ENCODE data around the gene EEPD1.
"Not testable (repeated sequence)": the region's sequence is repeated elsewhere in the genome, so short reads cannot be mapped to it uniquely, and the experiment has no call there.

The EEPD1 gene

DNA sequence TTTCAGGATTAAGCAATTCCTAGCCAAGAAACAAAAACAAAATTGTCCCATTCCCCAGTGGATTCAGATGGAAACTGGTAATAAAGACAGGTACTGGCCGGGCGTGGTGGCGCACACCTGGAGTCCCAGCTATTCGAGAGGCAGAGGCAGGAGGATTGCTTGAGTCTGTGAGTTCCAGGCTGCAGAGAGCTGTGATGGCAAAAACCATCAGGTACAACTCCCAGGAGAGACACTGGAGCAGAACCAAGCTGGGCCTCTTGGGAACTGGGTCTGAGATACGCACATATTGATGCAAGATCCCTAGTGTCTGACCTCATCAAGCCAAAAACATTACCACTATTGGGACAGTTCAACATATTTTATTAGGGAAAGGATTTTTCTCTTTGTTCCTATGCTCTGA lies 152.6 kb downstream of the EEPD1 start:
- no peak for DNase-seq

DNA sequence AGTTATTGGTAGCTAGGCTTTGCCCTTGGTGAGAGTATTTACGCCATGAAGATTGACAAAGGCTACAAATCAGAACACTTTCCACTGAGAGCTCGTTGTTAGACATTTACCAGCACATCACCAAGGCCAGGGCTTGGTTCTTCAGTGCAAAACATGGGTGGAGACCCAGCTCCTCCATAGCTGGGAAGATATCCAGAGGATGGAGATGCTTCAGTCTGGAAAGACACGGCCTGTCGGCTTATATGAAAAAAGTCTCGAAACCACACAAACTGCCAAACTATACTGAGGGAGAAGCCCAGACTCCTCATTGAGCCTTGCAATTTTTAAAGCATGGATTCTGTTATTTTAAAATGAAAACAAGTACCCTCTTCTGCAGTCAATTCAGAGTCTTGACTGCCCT lies 153.2 kb downstream of the EEPD1 start:
- no peak for DNase-seq

DNA sequence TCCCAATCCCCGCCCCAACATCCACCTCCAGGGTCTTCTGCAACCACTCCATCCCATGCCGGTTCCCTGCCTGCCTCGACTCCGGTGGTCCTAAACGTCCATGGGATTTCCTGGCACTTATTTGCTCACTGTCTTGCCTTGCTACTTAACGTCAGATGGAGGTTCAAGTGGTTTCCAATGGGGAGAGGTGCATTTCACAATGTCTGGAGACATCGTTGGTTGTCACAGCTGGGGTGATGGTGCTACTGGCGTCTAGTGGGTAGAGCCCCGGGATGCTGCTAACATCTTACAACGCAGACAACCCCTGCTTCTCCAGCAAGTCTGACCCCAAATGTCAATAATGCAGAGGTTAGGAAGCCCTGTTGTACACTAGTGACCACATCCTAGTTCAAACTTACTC lies 153.7 kb downstream of the EEPD1 start:
- no peak for DNase-seq

DNA sequence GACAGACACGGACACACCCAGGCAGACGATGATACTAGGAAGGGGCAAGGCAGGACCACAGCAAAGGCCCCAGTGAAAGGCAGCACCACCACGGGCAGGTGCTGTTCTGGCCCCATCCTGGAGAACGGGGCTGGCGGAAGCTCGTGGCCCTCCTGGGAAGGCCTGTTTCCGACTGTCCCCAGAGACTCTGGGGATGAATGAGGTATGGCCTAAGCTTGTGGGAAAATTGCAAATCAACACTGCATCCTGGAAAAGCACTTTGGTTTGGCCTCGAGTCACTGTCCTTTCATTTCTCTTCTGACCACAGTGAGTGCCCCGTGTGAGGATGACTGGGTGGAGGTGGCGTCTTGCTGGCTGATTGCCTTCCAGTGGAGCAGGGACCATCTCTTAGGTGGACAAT lies 155.0 kb downstream of the EEPD1 start:
- no peak for DNase-seq

DNA sequence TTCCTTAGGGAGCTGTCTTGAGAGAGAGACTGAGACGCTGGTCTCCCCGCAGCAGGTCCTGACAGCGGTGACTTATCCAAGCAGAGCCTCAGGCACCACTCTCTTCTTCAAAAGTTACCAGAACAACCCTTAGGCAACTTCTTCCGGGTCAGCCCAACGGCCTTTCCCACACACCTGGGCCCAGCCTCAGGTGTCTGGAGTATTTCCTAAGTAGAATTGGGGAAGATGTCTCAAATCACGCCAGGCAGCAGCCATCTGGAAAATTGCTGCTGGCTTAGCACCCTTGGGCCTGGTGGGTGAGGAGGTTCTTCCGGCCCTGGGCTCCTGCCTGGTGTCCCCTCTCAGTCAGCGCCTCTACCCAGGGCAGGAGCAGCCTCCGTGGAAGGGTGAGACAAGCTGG lies 156.2 kb downstream of the EEPD1 start:
- DNase-seq: no peak

DNA sequence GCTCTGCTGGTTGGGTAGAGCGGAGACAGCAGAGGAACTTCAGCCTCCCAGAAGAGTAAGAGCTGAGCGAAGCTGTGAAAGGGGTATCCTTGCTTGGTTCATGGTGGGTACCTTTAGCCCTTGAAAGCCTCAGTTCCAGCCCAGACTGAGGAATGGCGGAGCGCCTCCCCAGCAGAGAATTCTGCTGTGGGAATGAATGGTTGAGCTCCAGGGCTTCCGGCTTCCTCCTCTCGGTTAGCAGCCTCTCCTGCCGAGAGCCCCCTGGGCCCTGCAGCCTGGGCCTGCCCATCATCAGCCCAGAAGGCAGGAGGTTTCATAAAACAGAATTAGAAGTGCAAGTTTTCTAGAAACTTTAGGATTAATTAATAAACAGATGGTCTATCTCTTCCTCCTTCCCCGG lies 156.7 kb downstream of the EEPD1 start:
- no peak for DNase-seq

- no peak for DNase-seq
Observed at GRCh38 chr7:36310897-36311296, 157.8 kb downstream of the EEPD1 start.

DNA sequence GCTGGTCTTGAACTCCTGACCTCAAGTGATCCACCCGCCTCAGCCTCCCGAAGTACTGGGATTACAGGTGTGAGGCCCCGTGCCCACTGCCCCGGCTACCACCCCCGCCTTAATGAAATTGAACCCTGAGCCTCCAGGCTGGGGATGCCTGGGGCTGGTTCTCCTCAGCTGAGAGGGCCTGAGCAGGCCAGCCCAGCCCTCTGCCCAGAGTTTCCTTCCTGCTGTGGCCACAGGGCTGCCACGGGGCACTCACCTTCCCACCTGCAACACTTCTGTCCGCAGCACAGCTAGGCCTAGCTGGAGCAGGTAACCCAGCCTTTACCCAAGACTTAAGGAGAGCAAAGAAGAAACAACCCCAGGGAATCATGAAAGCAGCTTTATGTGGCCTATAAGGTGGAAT lies 158.5 kb downstream of the EEPD1 start:
- DNase-seq: no peak

DNA sequence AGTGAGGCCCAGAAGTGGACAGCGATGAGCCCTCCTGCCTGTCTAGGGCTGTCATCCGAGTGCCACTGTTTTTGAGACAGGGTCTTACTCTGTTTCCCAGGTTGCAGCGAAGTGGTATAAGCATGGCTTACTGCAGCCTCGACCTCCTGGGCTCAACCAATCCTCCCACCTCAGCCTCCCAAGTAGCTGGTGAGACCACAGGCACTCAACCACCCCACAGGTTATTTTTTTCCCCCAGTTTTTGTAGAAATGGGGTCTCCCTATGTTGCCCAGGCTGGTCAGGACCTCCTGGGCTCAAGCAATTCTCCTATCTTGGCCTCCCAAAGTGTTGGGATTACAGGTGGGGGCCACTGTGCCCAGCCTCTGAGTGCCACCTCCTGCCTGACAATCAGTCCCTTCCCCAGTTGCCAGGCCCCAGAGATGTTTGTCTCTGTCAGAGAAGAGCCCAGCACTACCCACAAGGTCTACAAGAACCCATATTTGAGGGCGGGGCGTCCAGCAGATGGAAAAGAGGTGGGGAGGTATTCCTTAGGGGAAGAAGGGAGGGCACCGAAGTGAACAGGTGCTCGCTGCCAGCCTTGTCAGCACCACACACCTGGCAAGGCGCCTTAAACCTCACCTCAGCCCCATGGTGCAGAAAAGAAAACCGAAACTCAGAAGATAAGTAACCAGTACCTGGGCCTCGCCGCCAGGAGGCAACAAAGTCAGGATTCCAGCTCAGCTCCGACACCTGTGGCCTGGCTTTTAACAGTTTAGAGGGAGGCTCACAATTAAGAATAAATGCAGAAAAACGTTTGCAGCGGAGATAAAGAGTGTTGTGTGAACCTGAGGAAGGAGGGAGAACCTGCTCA lies 159.2 kb downstream of the EEPD1 start:
- no peak for DNase-seq

- DNase-seq: no peak
Observed at GRCh38 chr7:36312915-36313334, 159.9 kb downstream of the EEPD1 start.

GRCh38 chr7:36313607-36314006 lies 160.6 kb downstream of the EEPD1 start:
- DNase-seq: no peak

DNA sequence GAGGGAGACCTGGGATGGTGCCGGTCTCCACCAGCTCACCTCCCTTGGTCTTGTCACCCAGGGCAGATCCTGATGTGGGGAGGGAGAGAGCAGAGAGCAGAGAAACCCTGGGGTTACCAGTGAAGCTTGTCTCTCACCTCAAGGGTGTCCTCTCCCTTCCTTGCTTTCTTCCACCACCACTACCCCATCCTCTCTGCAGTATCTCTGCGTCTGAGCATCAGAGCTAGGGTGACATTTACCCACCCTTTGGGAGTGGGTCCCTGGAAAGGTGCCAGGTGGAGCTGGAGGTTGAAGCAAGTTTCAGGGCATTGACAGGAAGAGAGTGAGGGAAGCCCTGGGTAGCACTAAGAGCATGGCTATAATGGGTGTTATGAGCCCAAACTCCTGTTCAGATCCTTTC lies 161.4 kb downstream of the EEPD1 start:
- DNase-seq: no peak

DNA sequence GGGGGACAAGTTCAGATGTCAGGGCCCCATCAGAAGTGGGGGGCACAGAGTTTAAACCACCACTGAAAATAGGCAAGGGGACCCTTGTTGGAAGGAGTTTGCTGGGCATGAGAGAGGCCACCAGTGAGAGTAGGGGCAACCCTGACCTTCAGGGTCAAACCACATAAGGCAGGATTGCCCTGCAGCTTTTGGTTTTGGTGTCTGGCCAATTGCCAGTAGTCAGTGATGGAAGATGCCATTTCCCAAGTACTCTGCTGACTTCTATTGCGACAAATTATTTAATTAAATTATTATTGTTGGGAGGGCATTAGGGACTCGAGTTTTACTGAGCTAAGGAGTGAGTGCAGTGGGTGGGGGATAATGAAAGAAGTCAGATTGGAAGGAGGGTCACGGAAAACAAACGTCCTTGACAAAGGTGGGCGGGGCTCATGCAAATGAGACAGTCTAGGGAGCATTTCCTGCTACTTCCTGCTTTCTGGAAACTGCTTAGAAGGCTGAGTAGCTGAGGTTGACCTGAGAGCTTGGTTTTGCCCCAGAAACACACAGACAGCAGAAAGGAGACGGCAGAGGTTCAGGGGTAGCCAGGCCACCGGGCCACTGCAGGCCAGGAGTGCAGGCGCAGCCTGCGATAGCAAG lies 162.4 kb downstream of the EEPD1 start:
- no peak for DNase-seq

DNA sequence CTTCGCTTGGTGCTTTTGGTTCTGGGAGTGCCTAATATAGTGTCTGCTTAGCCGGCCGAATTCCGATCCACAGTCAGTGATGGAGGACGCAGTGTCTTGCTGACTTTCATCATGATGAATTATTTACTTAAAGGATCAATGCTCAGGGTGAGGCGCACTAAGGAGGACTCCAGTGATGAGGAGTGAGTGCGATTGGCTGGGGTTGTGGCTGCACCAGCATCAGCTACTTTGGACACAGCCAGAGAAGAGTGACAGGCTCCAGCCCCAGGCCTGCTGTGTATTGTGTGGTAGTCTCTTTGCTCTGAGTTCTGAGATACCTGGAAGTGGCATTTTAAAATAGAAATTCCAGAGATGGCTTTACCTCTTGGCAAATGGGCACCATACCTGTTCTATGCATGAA lies 163.3 kb downstream of the EEPD1 start:
- no peak for DNase-seq

GRCh38 chr7:36317276-36317675 lies 164.2 kb downstream of the EEPD1 start:
- no peak for DNase-seq

DNA sequence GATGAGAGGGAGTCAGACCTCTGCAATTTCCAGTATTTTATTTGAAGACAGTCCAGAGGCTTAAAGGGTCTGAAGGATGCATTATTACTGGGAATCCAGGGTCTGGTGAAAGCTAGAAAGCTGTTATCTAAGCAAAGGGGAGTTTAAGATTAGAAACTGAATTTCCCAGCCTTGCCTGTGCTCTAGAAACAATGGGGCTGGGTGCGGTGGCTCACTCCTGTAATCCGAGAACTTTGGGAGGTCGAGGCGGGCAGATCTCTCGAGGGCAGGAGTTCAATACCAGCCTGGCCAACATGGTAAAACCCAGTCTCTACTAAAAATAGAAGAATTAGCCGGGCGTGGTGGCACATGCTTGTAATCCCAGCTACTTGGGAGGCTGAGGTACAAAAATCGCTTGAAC lies 165.1 kb downstream of the EEPD1 start:
- no peak for DNase-seq

GRCh38 chr7:36321284-36321683 lies 168.2 kb downstream of the EEPD1 start:
- not testable (repeated sequence) for DNase-seq

DNA sequence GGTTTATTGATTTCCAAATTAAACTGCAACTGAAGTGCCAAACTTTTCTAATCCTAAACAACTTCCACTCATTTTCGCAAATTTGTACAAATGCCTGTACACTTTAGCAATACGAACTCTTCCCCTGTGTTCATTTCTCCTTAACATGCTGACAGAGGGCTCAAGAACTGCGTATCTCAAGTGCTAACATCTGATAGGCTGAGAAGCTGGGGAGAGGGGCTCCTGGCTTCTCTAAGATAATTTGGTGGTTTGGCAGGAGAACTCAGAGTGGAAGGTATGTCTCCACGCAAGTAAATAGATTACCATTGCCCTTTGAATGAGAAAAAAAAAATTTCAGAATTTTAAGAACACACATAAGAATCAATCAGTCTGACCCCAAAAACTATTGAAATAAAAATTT lies 183.3 kb downstream of the EEPD1 start:
- DNase-seq: no peak

- no peak for DNase-seq
Observed at GRCh38 chr7:36338256-36338655, 185.2 kb downstream of the EEPD1 start.

GRCh38 chr7:36343548-36343947 lies 190.5 kb downstream of the EEPD1 start:
- no peak for DNase-seq

DNA sequence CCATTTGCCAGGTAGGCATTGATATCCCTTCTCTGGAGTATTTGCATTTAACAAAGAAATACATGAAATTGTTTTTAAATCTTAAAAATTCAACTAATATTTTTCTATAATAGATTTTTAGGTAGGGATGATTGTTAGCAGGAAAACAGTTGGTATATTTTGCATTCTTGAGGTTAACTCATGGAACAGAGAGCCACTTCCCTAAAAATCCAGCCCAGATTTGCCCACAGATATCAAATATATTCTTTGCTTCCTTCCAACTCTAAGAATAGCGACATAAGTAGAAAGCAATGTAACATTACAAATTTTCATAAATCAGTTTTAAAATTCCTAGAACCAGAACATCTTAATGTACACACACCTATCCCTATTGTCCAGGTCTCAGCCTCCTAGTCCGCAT lies 191.6 kb downstream of the EEPD1 start:
- no peak for DNase-seq

DNA sequence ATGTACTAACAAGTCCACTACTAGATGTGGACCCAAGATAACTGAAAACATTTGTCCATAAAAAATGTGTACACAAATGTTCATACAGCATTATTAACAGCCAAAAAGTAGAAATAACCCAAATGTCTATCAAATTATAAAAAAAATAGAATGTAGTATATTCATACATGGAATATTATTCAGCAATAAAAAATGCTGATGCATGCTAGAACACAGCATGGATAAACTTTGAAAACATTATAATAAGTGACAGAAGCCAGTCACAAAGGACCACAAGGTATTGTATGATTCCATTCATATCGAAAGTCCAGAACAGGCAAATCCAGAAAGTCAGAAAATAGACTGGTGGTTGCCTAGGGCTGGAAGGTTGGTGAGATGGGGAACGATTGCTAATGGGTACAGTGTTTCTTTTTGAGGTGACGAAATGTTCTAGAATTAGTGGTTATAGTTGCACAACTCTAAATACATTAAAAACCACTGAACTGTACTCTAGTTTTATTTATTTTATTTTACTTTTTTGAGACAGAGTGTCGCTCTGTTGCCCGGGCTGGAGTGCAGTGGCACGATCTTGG lies 193.3 kb downstream of the EEPD1 start:
- DNase-seq: no peak

- DNase-seq: no peak
Observed at GRCh38 chr7:36348256-36348655, 195.2 kb downstream of the EEPD1 start.

GRCh38 chr7:36348771-36349170 lies 195.7 kb downstream of the EEPD1 start:
- no peak for DNase-seq
